Lung microvascular endothelial cell (primary cell): ENCODE results near the gene ORAI2. TPM values are rescaled to one million over a fixed set of nuclear protein-coding genes. Genes with fewer than 3 reads are reported as not detected.
"Not testable (repeated sequence)": the region's sequence is repeated elsewhere in the genome, so short reads cannot be mapped to it uniquely, and the experiment has no call there.

ENCODE experiments used
- DNase-seq, 2 donors: peaks; one replicate each; pipeline versions ENCODE4 v3.0.0 to v3.0.0-alpha.2; 2010; ENCODE audit warnings: low read depth in 2 of 2
- total RNA-seq: library from RNA; depleted of rRNA; stranded (reverse); fragments of >200 nt; gene quantifications from 2 replicates; pipeline ENCODE4 v1.2.1, GENCODE V29; 2014

Gene ORAI2
- total RNA-seq, 1 donor from 2014 or later: 57.7 TPM

DNA sequence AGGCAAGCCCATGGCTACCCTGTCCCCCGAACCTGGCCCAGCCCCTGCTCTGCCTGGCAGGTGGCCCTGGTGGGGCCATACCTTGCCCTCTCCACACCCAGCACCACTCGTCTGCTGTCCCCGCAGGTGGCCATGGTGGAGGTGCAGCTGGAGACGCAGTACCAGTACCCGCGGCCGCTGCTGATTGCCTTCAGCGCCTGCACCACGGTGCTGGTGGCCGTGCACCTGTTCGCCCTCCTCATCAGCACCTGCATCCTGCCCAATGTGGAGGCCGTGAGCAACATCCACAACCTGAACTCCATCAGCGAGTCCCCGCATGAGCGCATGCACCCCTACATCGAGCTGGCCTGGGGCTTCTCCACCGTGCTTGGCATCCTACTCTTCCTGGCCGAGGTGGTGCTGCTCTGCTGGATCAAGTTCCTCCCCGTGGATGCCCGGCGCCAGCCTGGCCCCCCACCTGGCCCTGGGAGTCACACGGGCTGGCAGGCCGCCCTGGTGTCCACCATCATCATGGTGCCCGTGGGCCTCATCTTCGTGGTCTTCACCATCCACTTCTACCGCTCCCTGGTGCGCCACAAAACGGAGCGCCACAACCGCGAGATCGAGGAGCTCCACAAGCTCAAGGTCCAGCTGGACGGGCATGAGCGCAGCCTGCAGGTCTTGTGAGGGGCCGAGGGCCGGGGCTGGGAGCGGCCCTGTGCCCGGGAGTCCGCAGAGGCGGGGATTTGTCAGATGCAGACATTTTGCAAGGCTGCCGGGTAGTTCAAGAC is 13.2 kb downstream of the ORAI2 start:
- no peak for DNase-seq

DNA sequence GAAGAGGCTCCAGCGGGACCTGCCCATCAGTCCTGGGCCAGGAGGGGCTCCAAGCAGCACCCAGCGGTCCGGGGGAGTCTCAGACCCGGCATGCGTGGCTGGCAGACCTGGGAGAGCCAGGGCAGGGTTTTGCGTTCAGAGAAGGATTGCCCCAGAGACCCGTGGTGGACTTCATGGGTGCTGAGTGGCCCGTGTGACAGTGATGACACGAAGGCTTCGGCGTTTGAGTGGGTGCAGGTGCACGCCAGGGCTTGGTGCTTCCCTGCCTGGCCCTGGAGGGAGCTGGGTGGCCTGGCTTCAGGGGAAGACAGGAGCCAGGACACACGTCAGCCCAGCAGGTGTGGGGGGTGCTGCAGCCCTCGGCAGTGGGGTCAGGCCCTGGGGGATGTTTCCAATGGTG is 13.9 kb downstream of the ORAI2 start:
- no peak for DNase-seq

DNA sequence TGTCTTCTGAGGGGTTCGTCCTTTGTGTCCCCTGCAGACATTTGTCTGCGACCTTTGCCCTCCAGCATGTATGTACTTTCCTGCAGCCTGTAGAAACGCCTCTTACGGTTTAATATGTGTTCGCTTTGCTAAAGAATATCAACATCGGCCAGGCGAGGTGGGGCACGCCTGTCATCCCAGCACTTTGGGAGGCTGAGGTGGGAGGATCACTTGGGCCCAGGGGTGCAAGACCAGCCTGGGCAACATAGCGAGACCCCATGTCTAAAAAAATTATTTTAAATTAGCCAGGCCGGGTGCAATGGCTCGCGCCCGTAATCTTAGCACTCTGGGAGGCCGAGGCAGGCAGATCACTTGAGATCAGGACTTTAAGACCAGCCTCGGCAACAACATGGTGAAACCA is 15.8 kb downstream of the ORAI2 start:
- no peak for DNase-seq

DNA sequence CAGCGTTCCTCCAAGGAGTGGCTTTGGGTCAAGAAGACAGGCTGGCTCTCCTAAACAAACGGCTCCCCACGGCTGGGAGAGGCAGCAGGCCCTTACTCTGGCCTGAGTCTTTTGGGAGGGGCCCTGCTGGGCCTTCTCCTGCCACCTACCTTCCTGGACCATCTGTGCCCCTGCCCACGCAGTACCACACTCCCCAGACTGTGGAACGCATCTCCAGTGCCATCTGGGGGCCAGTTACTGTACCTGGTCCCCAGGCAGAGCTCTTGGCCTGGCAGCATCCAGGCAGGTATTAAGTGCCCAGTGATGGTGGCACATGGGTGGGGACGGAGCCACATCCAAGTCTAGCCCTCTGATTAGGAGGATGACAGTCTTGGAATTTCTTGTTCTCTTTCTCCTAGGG is 16.9 kb downstream of the ORAI2 start:
- peak in 1 of 2 donors; percentile 36 for DNase-seq

DNA sequence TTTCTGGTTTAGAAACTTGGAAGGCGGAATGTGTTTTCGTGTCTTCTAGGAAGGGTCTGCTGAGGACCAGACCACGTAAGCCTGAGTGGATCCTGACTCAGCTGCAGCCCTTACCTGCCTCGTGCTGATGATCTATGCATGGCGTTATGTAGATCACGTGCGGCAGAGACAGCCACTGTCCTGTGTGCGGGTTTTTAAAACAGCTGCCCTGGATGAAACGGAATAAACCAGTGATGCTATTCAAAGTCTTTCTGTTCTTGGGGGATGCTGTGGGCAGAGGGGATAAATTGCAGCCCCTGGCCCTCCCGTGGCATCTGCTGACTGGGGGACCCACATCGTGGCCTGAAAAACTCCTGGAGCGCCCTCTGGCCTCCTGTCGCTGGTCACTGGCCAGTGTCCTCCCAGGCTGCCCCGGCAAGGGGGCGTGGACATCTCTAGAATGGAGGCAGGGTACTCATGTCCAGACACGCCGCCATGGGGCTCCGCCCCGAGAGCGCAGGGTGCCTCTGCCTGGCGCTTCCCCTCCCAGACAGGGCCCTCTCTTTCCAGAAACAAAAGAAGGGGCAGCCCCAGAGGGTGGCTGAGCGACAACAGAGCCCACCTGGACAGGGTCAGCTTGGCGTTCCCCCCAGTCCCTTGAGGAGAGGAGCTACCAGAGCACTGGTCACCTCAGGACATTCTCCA is 18.1 kb downstream of the ORAI2 start:
- peak in 1 of 2 donors; percentile 43 for DNase-seq

DNA sequence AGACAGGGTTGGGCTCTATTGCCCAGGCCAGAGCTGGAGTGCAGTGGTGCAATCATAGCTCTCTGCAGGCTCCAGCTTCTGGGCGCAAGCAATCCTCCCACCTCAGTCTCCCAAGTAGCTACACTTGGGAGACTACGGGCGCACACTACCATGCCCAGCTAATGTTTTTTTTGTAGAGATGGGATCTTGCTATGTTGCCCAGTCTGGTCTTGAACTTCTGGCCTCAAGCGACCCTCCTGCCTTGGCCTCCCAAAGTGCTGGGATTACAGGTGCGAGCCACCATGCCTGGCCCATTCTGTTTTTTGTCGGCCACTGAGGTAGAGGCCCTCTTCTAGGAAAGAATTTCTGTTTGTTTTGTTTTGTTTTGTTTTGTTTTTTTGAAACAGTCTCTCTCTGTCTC is 19.1 kb downstream of the ORAI2 start:
- DNase-seq: no peak

DNA sequence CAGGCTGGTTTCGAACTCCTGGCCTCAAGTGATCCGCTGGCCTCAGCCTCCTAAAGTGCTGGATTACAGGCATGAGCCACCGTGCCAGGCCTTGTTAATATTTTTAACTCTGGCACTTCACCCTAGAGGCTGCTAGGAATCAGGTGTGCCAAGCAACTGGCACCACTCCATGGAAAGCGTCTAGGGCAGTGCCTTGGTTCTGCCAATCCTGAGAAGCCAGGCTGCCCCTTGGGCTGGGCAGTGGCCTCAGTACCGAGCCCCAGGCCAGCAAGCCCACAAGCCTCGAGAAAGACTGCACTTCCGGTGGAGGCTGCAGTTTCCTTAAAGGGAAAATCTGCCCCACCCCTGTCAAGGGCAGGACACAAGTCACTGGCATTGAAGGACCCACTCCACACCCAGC is 19.9 kb downstream of the ORAI2 start:
- no peak for DNase-seq

DNA sequence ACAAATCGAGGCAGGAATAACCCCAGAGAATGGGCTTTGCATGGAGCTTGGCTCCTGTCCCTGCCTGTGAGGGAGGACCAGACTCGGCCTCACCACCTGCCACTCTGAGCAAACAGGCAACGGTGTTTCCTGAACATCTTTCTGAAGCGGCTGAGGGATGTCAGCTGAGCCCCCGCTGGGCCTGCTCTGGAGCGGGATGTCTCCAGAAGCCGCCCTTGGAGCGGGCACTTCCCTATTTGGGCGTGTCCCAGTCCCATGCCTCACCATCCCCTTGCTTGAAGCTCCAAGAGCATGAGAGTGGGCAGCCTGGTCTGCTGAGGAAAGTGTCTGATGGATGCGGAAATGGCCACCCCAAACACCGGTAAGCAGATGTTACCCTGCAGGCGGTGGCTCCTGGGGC is 21.1 kb downstream of the ORAI2 start:
- DNase-seq: no peak

DNA sequence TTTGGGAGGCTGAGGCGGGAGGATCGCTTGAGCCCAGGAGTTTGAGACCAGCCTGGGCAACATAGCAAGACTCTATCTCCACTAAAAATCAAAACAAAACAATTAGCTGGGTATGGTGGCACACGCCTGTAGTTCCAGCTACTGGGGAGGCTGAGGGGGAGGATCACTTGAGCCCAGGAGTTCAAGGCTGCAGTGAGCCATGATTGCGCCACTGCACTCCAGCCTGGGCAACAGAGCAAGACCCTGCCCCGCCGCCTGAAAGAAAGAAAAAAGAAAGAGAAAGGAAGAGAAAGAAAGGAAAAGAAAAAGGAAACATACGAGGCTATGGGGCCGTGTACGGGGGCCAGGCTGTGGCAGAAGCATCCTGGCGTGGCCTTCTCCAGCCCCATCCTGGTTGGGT is 21.6 kb downstream of the ORAI2 start:
- DNase-seq: not testable (repeated sequence)

DNA sequence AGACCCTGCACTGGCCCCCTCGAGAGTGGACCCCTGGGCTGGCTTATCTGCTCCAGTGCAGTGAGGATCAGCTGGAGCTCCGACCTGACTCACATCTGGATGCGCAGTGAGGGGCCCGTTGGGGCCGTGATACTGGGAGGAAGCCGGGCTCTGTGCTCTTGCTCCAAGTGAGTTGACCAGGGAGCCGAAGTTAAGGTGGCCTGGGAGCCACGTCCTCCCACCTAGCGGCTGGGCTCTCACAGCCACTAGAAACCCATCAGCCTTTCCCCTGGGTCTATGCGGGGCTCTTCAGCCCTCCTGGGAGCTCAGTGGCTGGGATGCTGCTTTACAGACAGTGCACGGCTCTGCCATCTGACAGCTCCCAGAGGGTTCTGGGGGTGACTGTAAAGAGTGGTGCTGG is 22.2 kb downstream of the ORAI2 start:
- no peak for DNase-seq

DNA sequence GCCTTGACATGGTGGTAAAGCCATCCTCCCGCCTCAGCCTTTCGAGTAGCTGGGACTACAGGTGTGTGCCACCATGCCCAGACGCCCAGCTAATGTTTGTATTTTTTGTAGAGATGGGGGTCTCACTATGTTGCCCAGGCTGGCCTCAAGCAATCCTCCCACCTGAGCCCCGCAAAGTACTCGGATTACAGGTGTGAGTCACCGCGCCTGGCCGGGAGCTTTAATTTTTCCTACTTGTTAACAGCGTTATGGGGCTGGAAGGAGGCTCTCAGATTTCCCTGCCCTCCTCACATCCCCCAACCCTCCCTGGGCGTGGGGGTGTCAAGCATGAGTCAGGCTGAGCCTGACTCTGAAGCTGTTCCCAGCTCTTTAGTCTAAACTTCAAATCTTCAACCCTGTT is 23.0 kb downstream of the ORAI2 start:
- DNase-seq: no peak

DNA sequence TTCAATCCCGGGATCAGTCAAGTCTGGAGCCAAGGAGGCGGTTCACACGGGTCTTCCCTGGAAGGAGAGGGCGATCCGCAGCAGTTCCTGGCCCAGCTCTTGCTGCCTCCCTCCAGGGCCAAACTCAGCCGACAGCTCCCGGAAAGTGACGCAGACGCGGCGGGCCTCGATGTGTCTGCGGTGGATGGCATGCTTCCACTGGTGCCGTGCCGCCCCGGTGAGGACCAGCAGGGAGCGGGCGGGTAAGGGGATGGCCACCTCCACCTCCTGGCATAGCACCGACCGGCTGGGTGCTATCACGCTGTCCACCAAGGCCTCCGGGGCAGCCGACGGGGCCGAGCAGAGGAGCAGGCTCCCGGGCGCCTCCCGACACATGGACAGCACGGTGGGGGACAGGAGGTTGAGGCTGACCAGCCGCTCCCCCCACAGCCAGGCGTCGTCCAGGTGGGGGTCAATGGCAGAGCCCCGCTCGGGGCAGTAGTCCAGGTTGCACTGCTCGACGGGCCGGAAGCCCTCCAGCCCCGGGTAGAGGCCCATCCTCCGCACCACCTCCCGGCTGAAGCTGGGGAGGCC is 24.1 kb downstream of the ORAI2 start:
- no peak for DNase-seq

DNA sequence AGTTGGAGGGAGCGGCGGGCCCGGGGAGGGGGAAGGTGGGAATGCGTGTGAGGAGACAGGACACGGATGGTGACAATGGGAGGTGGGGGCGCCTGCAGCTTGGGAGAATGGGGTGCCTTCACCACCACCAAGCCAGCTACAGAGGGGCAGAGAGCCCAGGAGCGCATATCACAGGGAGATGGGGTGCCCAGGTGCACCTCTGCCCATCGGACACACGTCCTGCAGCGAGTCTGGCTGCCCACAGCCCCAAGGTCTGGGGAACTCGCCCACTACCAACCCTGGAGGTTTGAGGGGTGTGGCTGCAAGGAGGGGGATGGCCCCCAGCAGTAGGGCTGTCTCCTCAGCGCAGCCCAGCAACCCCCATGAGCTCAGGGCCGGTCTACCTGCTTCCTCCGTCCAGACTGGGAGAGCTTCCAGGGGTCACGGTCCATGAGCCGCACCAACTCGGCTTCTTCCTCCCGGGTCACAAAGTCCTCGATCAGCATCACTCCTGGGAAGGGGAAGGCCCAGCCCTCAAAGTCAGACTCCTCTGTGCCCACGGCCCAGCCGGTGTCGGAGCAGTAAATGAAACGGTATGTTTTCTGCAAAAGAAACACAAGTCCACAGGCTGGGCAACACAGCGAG is 26.0 kb downstream of the ORAI2 start:
- no peak for DNase-seq

DNA sequence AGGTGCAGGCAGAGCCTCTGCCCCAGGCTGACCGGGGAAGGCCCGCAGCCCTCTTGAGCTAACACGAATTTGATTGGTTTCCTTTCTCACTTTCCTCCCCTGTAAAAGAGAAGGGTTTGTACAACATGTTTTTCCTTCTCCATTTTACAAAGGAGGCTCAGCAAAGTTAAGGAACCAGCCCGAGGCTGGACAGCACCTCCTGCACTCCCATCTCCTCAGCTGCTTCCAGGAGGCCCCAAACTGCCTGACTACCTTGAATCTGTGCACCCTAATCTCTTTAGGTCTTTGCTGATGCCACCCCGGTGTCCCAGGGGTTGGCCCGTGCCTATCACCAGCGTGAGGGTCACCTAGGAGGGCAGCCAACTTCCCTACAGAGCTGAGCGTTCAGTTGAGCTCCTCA is 27.1 kb downstream of the ORAI2 start:
- no peak for DNase-seq

DNA sequence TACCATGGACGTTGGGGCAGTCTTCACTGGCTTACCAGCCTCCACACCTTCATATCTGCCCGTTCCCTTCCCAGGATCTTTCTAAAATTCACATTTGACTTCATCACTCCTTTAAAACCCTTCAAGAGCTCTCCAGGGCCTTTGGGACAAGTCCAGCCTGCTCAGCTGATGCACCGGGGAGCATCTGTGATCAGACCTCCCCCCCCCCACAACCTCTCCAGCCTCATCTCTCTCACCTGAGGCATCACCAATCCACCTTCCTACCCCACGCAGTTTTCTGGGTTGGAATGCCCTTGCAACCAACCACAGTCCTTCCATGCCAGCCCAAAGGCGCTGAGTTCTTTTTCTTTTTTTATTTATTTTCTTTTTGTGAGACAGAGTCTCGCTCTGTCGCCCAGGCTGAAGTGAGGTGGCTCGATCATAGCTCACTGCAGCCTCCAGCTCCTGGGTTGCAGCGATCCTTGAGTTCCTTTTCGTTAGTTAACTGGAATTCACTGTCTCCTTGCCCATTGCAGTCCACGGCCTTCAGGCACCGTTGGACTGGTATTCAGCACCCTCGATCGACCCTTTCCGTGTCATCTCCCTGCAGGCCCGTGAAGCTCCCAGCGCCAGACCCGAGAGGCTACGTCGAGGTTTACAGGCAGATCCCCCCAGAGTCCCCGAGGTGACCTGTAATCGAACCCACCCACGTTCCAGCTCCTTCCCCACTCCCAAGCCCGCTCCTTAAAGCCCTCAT is 30.6 kb downstream of the ORAI2 start:
- DNase-seq: peak; percentile 21 to 27

DNA sequence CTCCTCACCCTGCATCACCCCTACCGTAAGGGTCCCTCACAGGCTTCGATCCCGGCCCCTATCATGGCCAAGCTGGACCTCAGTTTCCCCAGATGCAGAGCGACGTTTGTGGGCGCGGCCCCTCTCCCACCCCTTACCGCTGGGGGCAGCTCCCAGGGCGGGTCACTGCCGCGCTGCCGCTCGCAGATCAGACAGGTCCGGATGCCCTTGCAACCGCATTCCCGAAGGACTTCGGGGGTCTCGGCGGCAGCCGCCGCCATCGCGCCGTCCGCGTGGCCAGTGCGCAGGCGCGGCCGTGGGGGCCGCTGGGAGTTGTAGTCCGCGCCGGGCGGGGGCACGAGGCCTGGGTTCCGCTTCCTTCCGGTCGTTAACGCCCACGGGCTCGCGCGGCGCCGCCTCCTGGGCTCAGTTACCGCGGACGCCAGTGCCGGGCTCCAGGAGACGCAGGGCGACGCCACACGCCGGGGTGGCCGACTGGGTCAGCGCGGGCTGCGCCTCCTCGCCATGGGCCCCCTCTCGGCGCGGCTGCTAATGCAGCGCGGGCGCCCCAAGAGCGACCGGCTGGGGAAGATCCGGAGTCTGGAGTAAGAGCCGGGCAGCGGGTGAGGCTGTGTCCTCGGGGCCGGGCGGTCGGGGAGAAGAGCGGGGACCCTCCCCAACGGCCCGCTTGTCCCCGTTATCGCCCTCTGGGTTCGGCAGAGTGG is 31.4 kb downstream of the ORAI2 start, which contains the start of the genes ALKBH4 and LRWD1:
Gene ALKBH4 (minus strand): TSS at position 287 of the 704 bp plus-strand sequence. CDS start 27 bp downstream, at position 260.
Gene LRWD1 (plus strand): TSS at position 408 of the 704 bp plus-strand sequence. CDS start 97 bp downstream, at position 505.
- peak; percentile 92 for DNase-seq

DNA sequence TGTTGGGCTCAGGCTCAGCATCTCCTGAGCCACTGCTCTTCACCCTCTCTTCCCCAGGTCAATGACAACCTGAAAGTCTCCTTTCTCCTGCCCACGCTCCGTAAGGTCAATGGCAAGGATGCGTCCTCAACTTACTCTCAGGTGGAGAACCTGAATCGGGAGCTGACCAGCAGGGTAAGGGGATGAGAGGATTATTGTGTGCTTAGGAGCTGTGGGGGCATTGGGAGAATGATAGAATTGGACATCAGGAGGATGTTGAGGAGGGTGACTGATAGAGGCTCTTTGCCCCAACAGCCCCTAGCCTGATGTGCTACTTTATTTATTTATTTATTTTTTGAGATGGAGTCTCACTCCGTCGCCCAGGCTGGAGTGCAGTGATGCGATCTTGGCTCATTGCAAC is 32.7 kb downstream of the ORAI2 start:
- DNase-seq: no peak

DNA sequence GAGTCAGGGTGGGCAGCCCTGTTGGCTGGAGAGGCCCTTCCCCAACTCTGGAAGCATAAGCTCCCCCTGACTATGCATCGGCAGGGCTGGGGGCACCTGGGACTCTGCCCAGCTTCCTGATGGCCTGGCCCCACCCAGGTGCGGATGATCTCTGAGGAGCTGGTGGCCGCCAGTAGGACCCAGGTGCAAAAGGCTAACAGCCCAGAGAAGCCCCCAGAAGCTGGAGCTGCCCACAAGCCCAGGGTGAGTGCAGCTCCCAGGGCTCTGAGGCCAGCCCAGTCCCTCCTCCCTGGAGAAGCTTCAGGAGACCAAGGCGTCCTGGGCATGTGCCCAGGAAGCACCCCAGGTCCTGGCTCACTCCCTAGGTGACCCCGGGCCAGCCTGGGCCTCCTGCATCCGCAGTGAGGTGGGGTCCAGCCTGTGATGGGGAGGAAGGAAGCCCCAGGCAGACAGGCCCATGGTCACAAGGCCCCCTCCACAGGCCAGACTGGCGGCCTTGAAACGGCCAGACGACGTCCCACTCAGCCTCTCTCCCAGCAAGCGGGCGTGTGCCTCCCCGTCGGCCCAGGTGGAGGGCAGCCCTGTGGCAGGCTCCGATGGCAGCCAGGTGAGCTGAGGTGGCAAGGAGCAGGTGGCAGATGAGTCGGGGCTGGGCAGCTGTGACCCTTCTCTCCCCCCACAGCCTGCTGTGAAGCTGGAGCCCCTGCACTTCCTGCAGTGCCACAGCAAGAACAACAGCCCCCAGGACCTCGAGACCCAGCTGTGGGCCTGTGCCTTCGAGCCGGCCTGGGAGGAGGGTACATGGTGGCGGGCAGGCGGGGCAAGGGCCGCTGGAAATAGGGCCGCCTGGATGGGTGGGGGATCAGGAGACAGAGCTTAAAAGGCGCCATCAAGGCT is 34.5 kb downstream of the ORAI2 start:
- no peak for DNase-seq

DNA sequence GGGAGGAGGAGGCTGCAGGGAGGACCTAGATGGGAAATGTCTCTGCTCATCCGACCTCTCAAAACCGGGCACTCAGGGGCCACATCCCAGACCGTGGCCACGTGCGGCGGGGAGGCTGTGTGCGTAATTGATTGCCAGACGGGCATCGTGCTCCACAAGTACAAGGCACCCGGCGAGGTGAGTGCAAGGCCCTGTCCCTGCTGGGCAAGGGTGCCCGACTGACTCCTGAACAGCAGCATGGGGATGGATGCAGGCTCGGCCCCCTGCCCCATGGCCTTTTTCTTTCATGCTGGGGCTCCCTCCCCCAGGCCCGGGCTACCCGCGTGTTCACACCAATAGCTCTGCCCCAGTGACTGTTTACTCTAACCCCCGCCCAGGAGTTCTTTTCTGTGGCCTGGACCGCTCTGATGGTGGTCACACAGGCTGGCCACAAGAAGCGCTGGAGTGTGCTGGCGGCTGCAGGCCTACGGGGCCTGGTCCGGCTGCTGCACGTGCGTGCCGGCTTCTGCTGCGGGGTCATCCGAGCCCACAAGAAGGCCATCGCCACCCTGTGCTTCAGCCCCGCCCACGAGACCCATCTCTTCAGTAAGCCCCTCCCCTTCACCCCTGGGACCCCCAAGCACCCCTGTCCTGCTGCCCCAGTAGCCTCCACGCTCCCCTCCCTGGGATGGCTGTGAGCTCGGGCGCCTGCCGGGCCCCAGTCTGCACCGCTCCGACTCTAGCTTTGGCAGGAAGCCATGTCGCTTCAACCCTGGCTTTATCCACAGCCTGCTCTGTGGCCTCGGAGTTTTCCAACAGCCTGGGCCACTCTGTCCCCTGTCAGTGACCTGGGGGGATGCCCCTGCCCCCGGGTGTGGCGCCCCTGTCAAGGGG is 35.3 kb downstream of the ORAI2 start:
- no peak for DNase-seq
